PFSK-1 (cell line): ENCODE results near the gene MAGI1.

Experiments used
- FOXP2 ChIP-seq: optimal IDR thresholded peaks from 2 replicates; pipeline ENCODE3; 2011; ENCODE audit warnings: borderline replicate concordance, control low read depth, inconsistent platforms; ENCODE audit not compliant: insufficient read depth; ENCODE audit errors: extremely low read length, extremely low read depth
- POLR2AphosphoS5 ChIP-seq: IDR thresholded peaks from 2 replicates; pipeline ENCODE4 v1.6.1; 2012; ENCODE audit warnings: low read depth, mild to moderate bottlenecking, control low read depth, low read length, moderate library complexity
- REST ChIP-seq, 2 experiments: IDR thresholded peaks; 2 replicates each; pipeline versions ENCODE4 v1.6.1 to v1.8.0; 2011 to 2012; ENCODE audit warnings: low read depth in 2 of 2, low read length in 2 of 2, control low read depth in 1 of 2, inconsistent platforms in 1 of 2, mild to moderate bottlenecking in 1 of 2, moderate library complexity in 1 of 2; ENCODE audit not compliant: insufficient read depth in 1 of 2
- SIN3A ChIP-seq: IDR thresholded peaks from 2 replicates; pipeline ENCODE4 v1.6.1; 2012; ENCODE audit warnings: mild to moderate bottlenecking, low read length, moderate library complexity, borderline replicate concordance; ENCODE audit not compliant: insufficient read depth
- TAF1 ChIP-seq: IDR thresholded peaks from 2 replicates; pipeline ENCODE4 v1.6.1; 2012; ENCODE audit warnings: low read length, control low read depth, borderline replicate concordance; ENCODE audit not compliant: insufficient read depth

MAGI1 gene

GRCh38 chr3:65828706-65829105 lies 210.0 kb downstream of the MAGI1 start:
- TF ChIP-seq TAF1 (no peak), FOXP2 (no peak), POLR2AphosphoS5 (no peak), REST (IDR thresholded peaks at IDR 0.05; ENCODE audit: insufficient read depth in 1 of 2, low read depth in 2 of 2, low read length in 2 of 2) (no peak), SIN3A (no peak)

- TF ChIP-seq SIN3A, result no peak
Observed at GRCh38 chr3:65827076-65827475, 211.6 kb downstream of the MAGI1 start.

- TF ChIP-seq TAF1 (no peak), POLR2AphosphoS5 (no peak), SIN3A (no peak), REST (IDR thresholded peaks at IDR 0.05; ENCODE audit: insufficient read depth in 1 of 2, low read depth in 2 of 2, low read length in 2 of 2) (no peak), FOXP2 (no peak)
Observed at GRCh38 chr3:65824166-65824565, 214.6 kb downstream of the MAGI1 start.

GRCh38 chr3:65820600-65820999 lies 218.1 kb downstream of the MAGI1 start:
- no peak for TF ChIP-seq TAF1
- TF ChIP-seq REST (IDR thresholded peaks at IDR 0.05; ENCODE audit: insufficient read depth in 1 of 2, low read depth in 2 of 2, low read length in 2 of 2), result no peak
- no peak for TF ChIP-seq SIN3A
- no peak for TF ChIP-seq FOXP2
- TF ChIP-seq POLR2AphosphoS5, result no peak

GRCh38 chr3:65819896-65820295 lies 218.8 kb downstream of the MAGI1 start:
- no peak for TF ChIP-seq FOXP2
- no peak for TF ChIP-seq TAF1
- TF ChIP-seq REST (IDR thresholded peaks at IDR 0.05; ENCODE audit: insufficient read depth in 1 of 2, low read depth in 2 of 2, low read length in 2 of 2), result no peak
- no peak for TF ChIP-seq POLR2AphosphoS5
- no peak for TF ChIP-seq SIN3A
